ENCODE results near the gene ARSG. TPM values are rescaled to one million over a fixed set of nuclear protein-coding genes. Genes with fewer than 3 reads are reported as not detected.
"Not testable (repeated sequence)": the region's sequence is repeated elsewhere in the genome, so short reads cannot be mapped to it uniquely, and the experiment has no call there.

ARSG gene
- total RNA-seq, 4 donors from 2014 or later = 6.1 to 8.9 (median 7.0) TPM

DNA sequence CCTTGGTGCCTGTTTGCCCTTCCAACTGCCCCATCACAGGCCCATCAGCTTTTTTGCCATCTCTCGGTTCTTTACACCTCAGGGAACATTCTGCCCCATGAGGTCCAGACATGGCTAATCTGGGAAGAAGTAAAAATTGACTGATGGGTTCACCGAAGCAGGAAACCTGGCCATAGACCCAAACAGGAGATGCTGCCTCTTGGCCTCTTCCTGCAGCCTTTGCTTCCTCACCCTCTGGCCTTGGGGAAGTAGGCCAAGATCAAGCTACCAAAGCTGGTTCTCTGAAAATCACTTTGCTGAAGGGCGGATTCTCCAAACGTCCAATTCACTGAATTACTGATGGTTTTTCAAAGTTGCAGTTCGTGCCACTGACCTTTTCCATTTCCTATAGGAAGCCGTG lies 56.1 kb downstream of the ARSG start:
- H3K27ac ChIP-seq = no peak overlapping the region
- WGBS, 2 donors = 69 to 70% methylated on average over 5 to 6 of the region's 6 CpGs

DNA sequence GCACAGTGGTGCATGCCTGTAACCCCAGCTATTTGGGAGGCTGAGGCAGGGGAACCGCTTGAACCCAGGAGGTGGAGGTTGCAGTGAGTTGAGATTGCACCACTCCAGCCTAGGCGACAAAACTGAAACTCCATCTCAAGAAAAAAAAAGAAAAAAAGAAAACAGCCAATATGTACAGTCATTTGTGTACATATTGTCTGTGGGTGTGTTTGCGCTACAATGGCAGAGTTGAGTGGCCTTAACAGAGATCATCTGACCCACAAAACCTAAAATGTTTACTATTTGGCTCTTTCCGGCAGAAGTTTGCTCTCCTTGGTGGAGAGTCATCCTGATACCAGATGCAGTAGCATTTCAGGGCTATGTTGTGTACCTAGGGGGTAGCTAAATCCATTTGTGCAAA lies 57.9 kb downstream of the ARSG start:
- Histone ChIP-seq H3K27me3 (no peaks in the 10 kb centered on the region), H3K4me3 (no peak overlapping the region), H3K27ac (no peak overlapping the region), H3K36me3 (peaks cover 0 to 10% (median 0%) of the 10 kb centered on the region in 3 donors), H3K4me1 (peaks cover 0 to 16% (median 0%) of the 10 kb centered on the region in 3 donors), H3K9me3 (no peaks in the 10 kb centered on the region)
- TF ChIP-seq, protein P1, sequence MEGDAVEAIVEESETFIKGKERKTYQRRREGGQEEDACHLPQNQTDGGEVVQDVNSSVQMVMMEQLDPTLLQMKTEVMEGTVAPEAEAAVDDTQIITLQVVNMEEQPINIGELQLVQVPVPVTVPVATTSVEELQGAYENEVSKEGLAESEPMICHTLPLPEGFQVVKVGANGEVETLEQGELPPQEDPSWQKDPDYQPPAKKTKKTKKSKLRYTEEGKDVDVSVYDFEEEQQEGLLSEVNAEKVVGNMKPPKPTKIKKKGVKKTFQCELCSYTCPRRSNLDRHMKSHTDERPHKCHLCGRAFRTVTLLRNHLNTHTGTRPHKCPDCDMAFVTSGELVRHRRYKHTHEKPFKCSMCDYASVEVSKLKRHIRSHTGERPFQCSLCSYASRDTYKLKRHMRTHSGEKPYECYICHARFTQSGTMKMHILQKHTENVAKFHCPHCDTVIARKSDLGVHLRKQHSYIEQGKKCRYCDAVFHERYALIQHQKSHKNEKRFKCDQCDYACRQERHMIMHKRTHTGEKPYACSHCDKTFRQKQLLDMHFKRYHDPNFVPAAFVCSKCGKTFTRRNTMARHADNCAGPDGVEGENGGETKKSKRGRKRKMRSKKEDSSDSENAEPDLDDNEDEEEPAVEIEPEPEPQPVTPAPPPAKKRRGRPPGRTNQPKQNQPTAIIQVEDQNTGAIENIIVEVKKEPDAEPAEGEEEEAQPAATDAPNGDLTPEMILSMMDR (IDR thresholded peaks at IDR 0.05) = no peak
- no peak for TF ChIP-seq POLR2A (IDR thresholded peaks at IDR 0.05)
- intact Hi-C loops (cut with DNase I) = no loop called here
- WGBS, 2 donors = 55 to 79% methylated on average over 4 of the region's 4 CpGs
- DNase-seq = no peak

More for the DNA sequence above, 56.1 kb downstream of the ARSG start:
- DNase-seq = no peak
- no peak overlapping the region for H3K4me3 ChIP-seq
- peaks cover 0 to 10% (median 0%) of the 10 kb centered on the region in 3 donors for H3K36me3 ChIP-seq
- no peak for TF ChIP-seq POLR2A (IDR thresholded peaks at IDR 0.05)
- TF ChIP-seq, protein P1 (IDR thresholded peaks at IDR 0.05) = no peak
- no peaks in the 10 kb centered on the region for H3K27me3 ChIP-seq
- H3K9me3 ChIP-seq = no peaks in the 10 kb centered on the region
- intact Hi-C loops (cut with DNase I) = no loop called here
- H3K4me1 ChIP-seq = peaks cover 0 to 17% (median 0%) of the 10 kb centered on the region in 3 donors

DNA sequence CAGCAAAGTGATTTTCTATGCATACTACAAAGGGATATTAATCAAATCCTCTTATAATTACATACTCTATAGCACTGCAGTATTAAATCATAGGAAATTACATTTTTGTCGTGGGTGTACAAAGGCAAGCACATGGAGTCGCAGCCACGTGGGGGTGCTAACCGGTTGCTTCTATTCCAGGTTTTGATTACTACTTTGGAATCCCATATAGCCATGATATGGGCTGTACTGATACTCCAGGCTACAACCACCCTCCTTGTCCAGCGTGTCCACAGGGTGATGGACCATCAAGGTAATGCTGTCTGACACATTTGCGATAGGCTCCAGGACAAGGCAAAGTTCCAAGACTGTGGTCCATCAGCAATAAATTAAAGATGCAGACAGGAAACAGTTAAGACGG lies 60.1 kb downstream of the ARSG start:
- TF ChIP-seq, protein P1 (IDR thresholded peaks at IDR 0.05) = no peak
- TF ChIP-seq POLR2A (IDR thresholded peaks at IDR 0.05) = no peak
- no peaks in the 10 kb centered on the region for H3K27me3 ChIP-seq
- H3K4me3 ChIP-seq = no peak overlapping the region
- 84% methylated on average over 7 of the region's 7 CpGs for WGBS, 2 donors
- DNase-seq = no peak
- intact Hi-C loops (cut with DNase I) = no loop called here
- peaks cover 0 to 10% (median 0%) of the 10 kb centered on the region in 3 donors for H3K36me3 ChIP-seq
- no peaks in the 10 kb centered on the region for H3K9me3 ChIP-seq
- H3K27ac ChIP-seq = no peak overlapping the region
- H3K4me1 ChIP-seq = peaks cover 0 to 9% (median 0%) of the 10 kb centered on the region in 3 donors

DNA sequence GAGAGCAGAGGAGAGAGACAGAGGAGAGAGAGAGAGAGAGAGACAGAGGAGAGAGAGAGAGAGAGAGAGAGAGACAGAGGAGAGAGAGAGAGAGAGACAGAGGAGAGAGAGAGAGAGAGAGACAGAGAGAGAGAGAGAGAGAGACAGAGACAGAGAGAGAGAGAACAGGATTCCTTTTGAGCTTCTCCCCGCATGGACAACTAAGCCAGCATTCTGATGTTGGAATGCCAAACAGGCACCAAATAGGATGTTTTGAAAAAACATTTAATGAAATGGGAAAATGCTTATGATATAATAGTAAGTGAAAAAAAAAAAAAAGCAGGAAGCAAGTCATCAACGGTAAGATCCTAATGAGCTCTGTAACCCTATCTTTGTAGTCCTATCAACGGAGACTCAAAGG lies 60.7 kb downstream of the ARSG start:
- H3K9me3 ChIP-seq = no peaks in the 10 kb centered on the region
- H3K4me3 ChIP-seq = no peak overlapping the region
- TF ChIP-seq, protein P1 (IDR thresholded peaks at IDR 0.05) = no peak
- no peak for TF ChIP-seq POLR2A (IDR thresholded peaks at IDR 0.05)
- intact Hi-C loops (cut with DNase I) = no loop called here
- WGBS, 2 donors = 75 to 77% methylated on average over 3 of the region's 3 CpGs
- DNase-seq = no peak
- peaks cover 0 to 10% (median 0%) of the 10 kb centered on the region in 3 donors for H3K36me3 ChIP-seq
- H3K4me1 ChIP-seq = peaks cover 0 to 9% (median 0%) of the 10 kb centered on the region in 3 donors
- H3K27me3 ChIP-seq = no peaks in the 10 kb centered on the region
- H3K27ac ChIP-seq = no peak overlapping the region

DNA sequence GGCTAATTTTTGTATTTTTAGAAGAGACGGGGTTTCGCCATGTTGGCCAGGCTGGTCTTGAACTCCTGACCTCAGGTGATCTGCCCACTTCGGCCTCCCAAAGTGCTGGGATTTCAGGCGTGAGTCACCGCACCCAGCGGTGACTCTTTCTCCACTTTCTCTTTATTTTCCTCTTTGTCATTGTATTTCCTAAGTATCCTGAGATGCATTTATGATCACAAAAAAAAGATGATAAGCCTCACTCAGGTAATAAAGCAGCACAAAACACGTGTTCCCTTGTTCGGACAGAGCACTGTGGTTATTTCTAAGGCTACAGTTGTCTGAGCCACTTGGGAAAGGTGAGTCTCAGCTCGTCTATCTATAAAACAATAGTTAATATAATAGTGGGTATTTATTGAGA lies 61.4 kb downstream of the ARSG start:
- H3K27ac ChIP-seq; H3K4me3 ChIP-seq; H3K4me1 ChIP-seq; DNase-seq; intact Hi-C loops (cut with DNase I); H3K9me3 ChIP-seq; H3K27me3 ChIP-seq: not testable (repeated sequence)
- WGBS, 2 donors = 85 to 87% methylated on average over 7 to 9 of the region's 9 CpGs
- H3K36me3 ChIP-seq = peaks cover 0 to 13% (median 0%) of the 10 kb centered on the region in 3 donors

DNA sequence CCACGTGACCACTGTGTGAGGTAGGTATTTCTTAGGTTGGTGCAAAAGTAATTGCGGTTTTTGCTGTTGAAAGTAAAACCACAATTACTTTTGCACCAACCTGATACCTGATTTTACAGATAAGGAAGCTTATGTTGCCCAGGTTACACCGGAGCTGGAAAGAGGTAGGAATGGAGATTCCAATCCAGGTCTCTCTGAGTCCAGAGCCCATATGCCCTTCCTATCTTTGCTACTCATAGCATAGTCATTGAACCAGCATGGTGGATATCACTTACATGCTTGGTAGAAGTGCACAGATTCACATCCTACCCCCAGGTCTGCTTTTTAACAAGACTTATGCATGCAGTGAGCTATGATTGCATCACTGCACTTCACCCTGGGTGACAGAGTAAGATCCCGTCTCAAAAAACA lies 61.8 kb downstream of the ARSG start:
- no peak for TF ChIP-seq POLR2A (IDR thresholded peaks at IDR 0.05)
- TF ChIP-seq, protein P1 (IDR thresholded peaks at IDR 0.05) = no peak
- 75 to 80% methylated on average over 4 of the region's 4 CpGs for WGBS, 2 donors
- intact Hi-C loops (cut with DNase I) = no loop called here

DNA sequence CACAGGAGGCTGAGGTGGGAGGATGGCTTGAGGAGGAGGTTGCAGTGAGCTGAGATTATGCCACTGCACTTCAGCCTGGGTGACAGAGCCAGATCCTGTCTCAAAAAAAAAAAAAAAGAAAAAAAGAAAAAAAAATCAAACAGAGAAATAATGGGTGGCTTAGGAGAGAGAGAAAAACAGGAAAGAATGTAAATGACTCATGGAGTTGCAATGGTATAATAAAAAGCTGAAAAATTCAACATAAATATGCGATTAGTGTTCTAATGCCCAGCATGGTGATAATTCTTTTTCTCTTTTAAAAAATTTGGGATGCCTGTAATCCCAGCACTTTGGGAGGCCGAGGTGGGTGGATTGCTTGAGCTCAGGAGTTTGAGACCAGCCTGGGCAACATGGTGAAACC lies 63.0 kb downstream of the ARSG start:
- H3K4me1 ChIP-seq; H3K27ac ChIP-seq; H3K4me3 ChIP-seq; H3K9me3 ChIP-seq; H3K27me3 ChIP-seq; intact Hi-C loops (cut with DNase I); DNase-seq: not testable (repeated sequence)
- WGBS, 2 donors = 31 to 77% methylated on average over 2 of the region's 2 CpGs
- H3K36me3 ChIP-seq = peaks cover 0 to 13% (median 0%) of the 10 kb centered on the region in 3 donors

More for the DNA sequence above, 61.8 kb downstream of the ARSG start:
- no peak for DNase-seq
- Histone ChIP-seq H3K27ac (no peak overlapping the region), H3K4me3 (no peak overlapping the region), H3K27me3 (no peaks in the 10 kb centered on the region), H3K36me3 (peaks cover 0 to 13% (median 0%) of the 10 kb centered on the region in 3 donors), H3K4me1 (peaks cover 0 to 4% (median 0%) of the 10 kb centered on the region in 3 donors), H3K9me3 (no peaks in the 10 kb centered on the region)

DNA sequence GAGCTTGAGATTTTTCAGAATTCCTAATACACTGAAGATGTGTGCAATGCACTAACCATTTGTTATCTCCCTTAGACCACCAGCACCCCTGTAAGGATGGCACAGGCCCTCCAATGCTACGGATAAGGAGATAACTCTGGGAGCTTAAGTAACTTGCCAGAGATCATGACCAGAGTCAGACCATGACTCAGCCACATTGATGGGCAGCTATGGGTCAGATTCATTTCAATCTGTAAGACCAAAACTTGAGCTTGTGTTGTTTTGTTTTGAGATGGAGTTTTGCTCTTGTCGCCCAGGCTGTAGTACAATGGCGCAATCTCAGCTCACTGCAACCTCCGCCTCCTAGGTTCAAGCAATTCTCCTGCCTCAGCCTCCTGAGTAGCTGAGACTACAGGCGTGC lies 63.8 kb downstream of the ARSG start:
- H3K4me3 ChIP-seq; intact Hi-C loops (cut with DNase I); H3K27me3 ChIP-seq; DNase-seq; H3K27ac ChIP-seq; H3K4me1 ChIP-seq; H3K9me3 ChIP-seq: not testable (repeated sequence)
- H3K36me3 ChIP-seq = peaks cover 0 to 13% (median 0%) of the 10 kb centered on the region in 3 donors
- 85 to 93% methylated on average over 4 of the region's 5 CpGs for WGBS, 2 donors
